Smooth muscle cell (in vitro differentiated cells): ENCODE measurements around the gene XCL2. TPM values are rescaled to one million over a fixed set of nuclear protein-coding genes. Genes with fewer than 3 reads are reported as not detected.

ENCODE experiments used
- DNase-seq: peaks from one replicate; lab custom pipeline; 2025; ENCODE audit not compliant: unreplicated experiment; lab: John Stamatoyannopoulos, UW
- H2AFZ ChIP-seq: fragments of 200-600 bp; sonication (generic); 2 replicates; pipeline ENCODE4 v1.6.0; 2016; ENCODE audit warnings: antibody characterized with exemption, low read depth, mild to moderate bottlenecking
- H3F3A ChIP-seq: fragments of 200-600 bp; sonication (generic); 2 replicates; pipeline ENCODE4 v1.6.0; 2017; ENCODE audit warnings: antibody characterized with exemption, low read depth
- H3K27ac ChIP-seq: fragments of 200-600 bp; sonication (generic); 2 replicates; pipeline ENCODE4 v1.5.1; 2016; ENCODE audit warnings: low read depth, mild to moderate bottlenecking
- H3K27me3 ChIP-seq: fragments of 200-600 bp; sonication (generic); 2 replicates; pipeline ENCODE4 v1.6.1; 2016; ENCODE audit warnings: low read depth, mild to moderate bottlenecking
- H3K36me3 ChIP-seq: fragments of 200-600 bp; sonication (generic); 2 replicates; pipeline ENCODE4 v1.5.1; 2016; ENCODE audit warnings: low read depth
- H3K4me1 ChIP-seq: fragments of 200-600 bp; sonication (generic); 2 replicates; pipeline ENCODE4 v1.5.1; 2016; ENCODE audit warnings: low read depth
- H3K4me2 ChIP-seq: fragments of 200-600 bp; sonication (generic); 2 replicates; pipeline ENCODE4 v1.6.0; 2016; ENCODE audit warnings: mild to moderate bottlenecking
- H3K4me3 ChIP-seq: fragments of 200-600 bp; sonication (generic); 2 replicates; pipeline ENCODE4 v1.5.1; 2016; ENCODE audit warnings: mild to moderate bottlenecking
- H3K79me2 ChIP-seq: fragments of 200-600 bp; sonication (generic); 2 replicates; pipeline ENCODE4 v1.6.0; 2016; ENCODE audit warnings: low read depth, mild to moderate bottlenecking
- H3K9ac ChIP-seq: fragments of 200-600 bp; sonication (generic); 2 replicates; pipeline ENCODE4 v1.6.0; 2016; ENCODE audit warnings: low read depth
- H3K9me3 ChIP-seq: fragments of 200-600 bp; sonication (generic); replicated peaks from 2 replicates; pipeline ENCODE4 v1.5.1; 2016; ENCODE audit warnings: low read depth
- H4K20me1 ChIP-seq: fragments of 200-600 bp; sonication (generic); 2 replicates; pipeline ENCODE4 v1.6.0; 2016; ENCODE audit warnings: low read depth
- whole genome bisulfite sequencing: methylation state at CpG from one replicate; pipeline ENCODE4 v1.1.7; 2016; ENCODE audit warnings: low lambda C conversion rate; 5-methylcytosine and 5-hydroxymethylcytosine counted together
- polyA plus RNA-seq: library from polyadenylated mRNA; unstranded; fragments of >200 nt; fragmentation: Nextera tagmentation; extraction: Ambion mirVana; gene quantifications from 2 replicates; pipeline ENCODE4 v1.2.1, GENCODE V29; 2016
- total RNA-seq: library from RNA; depleted of rRNA; stranded (reverse); fragments of >200 nt; gene quantifications from 2 replicates; pipeline ENCODE4 v1.2.3, GENCODE V29; 2014
- TF ChIP-seq, protein P1 (sequence below): fragments of 200-600 bp; sonication (generic); IDR thresholded peaks from 2 replicates; pipeline ENCODE4 v1.5.1; 2017; ENCODE audit warnings: borderline replicate concordance, mild to moderate bottlenecking, antibody characterized with exemption; ENCODE audit not compliant: insufficient read depth, poor library complexity, severe bottlenecking

Gene XCL2
- total and polyA plus RNA-seq, 2 experiments from 2014 or later, result not detected

- Histone ChIP-seq H3K4me1 (no peaks in the 10 kb centered on the region), H3K27me3 (no peaks in the 10 kb centered on the region), H3K9ac (no peak overlapping the region), H3F3A (peaks cover 12% of the 10 kb centered on the region), H3K36me3 (no peaks in the 10 kb centered on the region), H3K9me3 (no peaks in the 10 kb centered on the region), H3K79me2 (no peaks in the 10 kb centered on the region), H2AFZ (no peak overlapping the region), H3K27ac (no peak overlapping the region), H4K20me1 (no peaks in the 10 kb centered on the region), H3K4me2 (no peak overlapping the region), H3K4me3 (no peak overlapping the region)
- no peak for DNase-seq
- TF ChIP-seq, protein P1, sequence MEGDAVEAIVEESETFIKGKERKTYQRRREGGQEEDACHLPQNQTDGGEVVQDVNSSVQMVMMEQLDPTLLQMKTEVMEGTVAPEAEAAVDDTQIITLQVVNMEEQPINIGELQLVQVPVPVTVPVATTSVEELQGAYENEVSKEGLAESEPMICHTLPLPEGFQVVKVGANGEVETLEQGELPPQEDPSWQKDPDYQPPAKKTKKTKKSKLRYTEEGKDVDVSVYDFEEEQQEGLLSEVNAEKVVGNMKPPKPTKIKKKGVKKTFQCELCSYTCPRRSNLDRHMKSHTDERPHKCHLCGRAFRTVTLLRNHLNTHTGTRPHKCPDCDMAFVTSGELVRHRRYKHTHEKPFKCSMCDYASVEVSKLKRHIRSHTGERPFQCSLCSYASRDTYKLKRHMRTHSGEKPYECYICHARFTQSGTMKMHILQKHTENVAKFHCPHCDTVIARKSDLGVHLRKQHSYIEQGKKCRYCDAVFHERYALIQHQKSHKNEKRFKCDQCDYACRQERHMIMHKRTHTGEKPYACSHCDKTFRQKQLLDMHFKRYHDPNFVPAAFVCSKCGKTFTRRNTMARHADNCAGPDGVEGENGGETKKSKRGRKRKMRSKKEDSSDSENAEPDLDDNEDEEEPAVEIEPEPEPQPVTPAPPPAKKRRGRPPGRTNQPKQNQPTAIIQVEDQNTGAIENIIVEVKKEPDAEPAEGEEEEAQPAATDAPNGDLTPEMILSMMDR, result no peak
- 77% methylated on average over 13 of the region's 13 CpGs for WGBS
Measured at GRCh38 chr1:168509875-168510791, 33.7 kb downstream of the XCL2 start.

- Histone ChIP-seq H3K79me2 (no peaks in the 10 kb centered on the region), H3K27ac (no peak overlapping the region), H3K4me1 (no peaks in the 10 kb centered on the region), H3K4me3 (no peak overlapping the region), H2AFZ (no peak overlapping the region), H3K9ac (no peak overlapping the region), H3K4me2 (no peak overlapping the region), H3K27me3 (no peaks in the 10 kb centered on the region), H3K36me3 (no peaks in the 10 kb centered on the region), H3F3A (peaks cover 12% of the 10 kb centered on the region), H3K9me3 (no peaks in the 10 kb centered on the region), H4K20me1 (no peaks in the 10 kb centered on the region)
- TF ChIP-seq, protein P1, result no peak
- DNase-seq, result no peak
- WGBS, result 82% methylated on average over 1 of the region's 1 CpG
Measured at GRCh38 chr1:168509210-168509609, 34.6 kb downstream of the XCL2 start.

DNA sequence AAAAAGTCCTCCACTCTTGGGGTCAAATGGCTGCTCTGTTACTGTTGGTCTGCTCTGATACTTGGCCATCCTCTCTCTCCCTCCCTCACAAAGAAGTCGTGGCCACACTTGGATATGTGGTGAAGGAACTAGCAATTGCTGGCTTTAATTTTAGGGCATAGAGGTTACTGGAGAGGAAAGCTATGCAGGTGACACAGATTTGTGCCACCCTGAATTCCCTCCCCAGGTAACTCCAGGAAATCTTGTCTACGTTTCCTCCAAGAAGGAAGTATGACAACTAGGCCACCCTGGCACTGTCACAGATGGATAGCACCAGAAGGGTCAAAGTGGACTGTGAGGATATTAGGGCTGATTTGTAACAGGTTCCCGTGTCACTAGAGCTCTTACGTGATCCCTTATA is 36.0 kb downstream of the XCL2 start:
- H3K79me2 ChIP-seq, result no peaks in the 10 kb centered on the region
- H3K27ac ChIP-seq, result no peak overlapping the region
- H3K27me3 ChIP-seq, result no peaks in the 10 kb centered on the region
- no peak overlapping the region for H3K4me2 ChIP-seq
- 98% methylated on average over 4 of the region's 4 CpGs for WGBS
- H3F3A ChIP-seq, result peaks cover 12% of the 10 kb centered on the region
- no peak overlapping the region for H3K9ac ChIP-seq
- no peak overlapping the region for H2AFZ ChIP-seq
- H4K20me1 ChIP-seq, result no peaks in the 10 kb centered on the region
- H3K36me3 ChIP-seq, result no peaks in the 10 kb centered on the region
- H3K9me3 ChIP-seq, result no peaks in the 10 kb centered on the region
- H3K4me3 ChIP-seq, result no peak overlapping the region
- no peaks in the 10 kb centered on the region for H3K4me1 ChIP-seq
- DNase-seq, result no peak
- TF ChIP-seq, protein P1, result no peak
